Stimulated activated naive CD4-positive, alpha-beta T cell (primary cell): Measurements from ENCODE around the gene TTF1.

Experiments
- DNase-seq, 6 experiments: peaks; one replicate each; lab custom pipeline; 2025; lab: John Stamatoyannopoulos, UW

TTF1 gene

GRCh38 chr9:132406554-132407122 is at the start of gene TTF1:
TSS of gene TTF1 (minus strand) at chr9:132406840. CDS start at chr9:132402821, 4,019 bp downstream.
- peak; percentile 87 to 93 (median 92) for DNase-seq

GRCh38 chr9:132456241-132456640 is 49.6 kb upstream of the TTF1 start:
- DNase-seq, result no peak

GRCh38 chr9:132451276-132451675 is 44.6 kb upstream of the TTF1 start:
- no peak for DNase-seq

- DNase-seq, result no peak
Observed at GRCh38 chr9:132447902-132448301, 41.3 kb upstream of the TTF1 start.

- no peak for DNase-seq
Observed at GRCh38 chr9:132447346-132447745, 40.7 kb upstream of the TTF1 start.

GRCh38 chr9:132446887-132447286 is 40.2 kb upstream of the TTF1 start:
- DNase-seq, result no peak

GRCh38 chr9:132443951-132444607 is 37.4 kb upstream of the TTF1 start:
- DNase-seq, result no peak

GRCh38 chr9:132441404-132441803 is 34.8 kb upstream of the TTF1 start:
- DNase-seq, result no peak

- no peak for DNase-seq
Observed at GRCh38 chr9:132440735-132441134, 34.1 kb upstream of the TTF1 start.

GRCh38 chr9:132439153-132439552 is 32.5 kb upstream of the TTF1 start:
- no peak for DNase-seq

- DNase-seq, result no peak
Observed at GRCh38 chr9:132434881-132435280, 28.2 kb upstream of the TTF1 start.

- DNase-seq, result no peak
Observed at GRCh38 chr9:132430998-132431397, 24.4 kb upstream of the TTF1 start.

- DNase-seq, result no peak
Observed at GRCh38 chr9:132426639-132427414, 20.2 kb upstream of the TTF1 start.

GRCh38 chr9:132425675-132426062 is 19.0 kb upstream of the TTF1 start:
- no peak for DNase-seq

GRCh38 chr9:132424857-132425674 is 18.4 kb upstream of the TTF1 start:
- no peak for DNase-seq

- no peak for DNase-seq
Observed at GRCh38 chr9:132423503-132423902, 16.9 kb upstream of the TTF1 start.

- no peak for DNase-seq
Observed at GRCh38 chr9:132422574-132422973, 15.9 kb upstream of the TTF1 start.

- DNase-seq, result no peak
Observed at GRCh38 chr9:132418726-132419363, 12.2 kb upstream of the TTF1 start.

- DNase-seq, result peak in 1 of 6 experiments; percentile 6
Observed at GRCh38 chr9:132415181-132415580, 8.5 kb upstream of the TTF1 start.

GRCh38 chr9:132414731-132415130 is 8.1 kb upstream of the TTF1 start:
- DNase-seq, result no peak

GRCh38 chr9:132413926-132414325 is 7.3 kb upstream of the TTF1 start:
- DNase-seq, result no peak

GRCh38 chr9:132412089-132412488 is 5.4 kb upstream of the TTF1 start:
- DNase-seq, result peak in 2 of 6 experiments; percentile 3 to 12
